ENCODE results near the gene RBL2. TPM values are rescaled to one million over a fixed set of nuclear protein-coding genes. Genes with fewer than 3 reads are reported as not detected.

The RBL2 gene
- total and polyA plus RNA-seq, 8 donors: 27.6 to 60.6 (median 40.3) TPM

- WGBS, 2 donors: 86 to 88% methylated on average over 8 of the region's 8 CpGs
These were observed 24.4 kb downstream of the RBL2 start for GRCh38 chr16:53458635-53459034.

DNA sequence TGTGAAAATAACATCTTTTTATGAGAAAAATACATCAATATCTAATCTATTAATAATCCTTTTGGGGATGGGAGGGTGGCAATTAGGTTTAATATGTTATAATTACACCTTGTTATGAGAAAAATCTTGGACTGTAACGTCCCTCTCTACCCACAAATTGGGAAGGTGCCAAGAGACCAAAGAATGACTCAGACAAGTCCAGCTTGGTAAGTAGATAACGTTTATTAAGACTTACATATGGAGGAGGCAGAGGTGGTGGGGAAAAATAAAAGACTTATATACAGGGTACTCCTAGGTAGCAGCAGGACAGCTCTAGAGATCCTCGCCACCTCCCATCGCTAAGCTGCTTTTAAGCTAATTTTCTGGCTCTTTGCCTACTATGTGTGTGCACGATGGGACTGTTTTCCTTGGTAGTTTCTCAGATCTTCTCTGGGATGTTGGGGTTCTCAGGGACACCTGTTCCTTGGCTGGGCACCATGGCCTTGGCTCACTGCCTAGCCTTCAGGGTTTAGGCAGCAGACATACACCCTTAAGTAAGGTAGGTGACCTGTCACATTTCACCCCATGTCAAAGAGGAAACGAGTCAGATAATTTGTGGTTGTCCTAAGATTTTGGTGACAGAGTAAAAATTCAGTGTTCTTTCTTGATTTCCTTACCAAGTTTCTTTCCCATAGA, 31.5 kb downstream of the RBL2 start:
- H3K9me3 ChIP-seq: no peaks in the 10 kb centered on the region
- peaks cover 0 to 9% (median 0%) of the 10 kb centered on the region in 3 donors for H3K4me1 ChIP-seq
- peaks cover 0 to 52% (median 12%) of the 10 kb centered on the region in 3 donors for H3K36me3 ChIP-seq
- H3K4me3 ChIP-seq: no peak overlapping the region
- DNase-seq (peak in 4 of 6 donors; percentile 18 to 42 (median 36)), FAIRE-seq (no peak), ATAC-seq (peak; percentile 24 to 81 (median 78))
- no peaks in the 10 kb centered on the region for H3K27me3 ChIP-seq
- no peak for TF ChIP-seq CTCF (IDR thresholded peaks at IDR 0.05)
- intact Hi-C loops (cut with DNase I): no loop called here
- 55 to 58% methylated on average over 6 of the region's 6 CpGs for WGBS, 2 donors
- H3K27ac ChIP-seq: no peak overlapping the region

More at GRCh38 chr16:53458635-53459034, 24.4 kb downstream of the RBL2 start:
- Histone ChIP-seq H3K9me3 (no peaks in the 10 kb centered on the region), H3K4me3 (no peak overlapping the region), H3K27me3 (no peaks in the 10 kb centered on the region), H3K27ac (no peak overlapping the region), H3K36me3 (peaks cover 5 to 68% (median 23%) of the 10 kb centered on the region in 3 donors), H3K4me1 (no peaks in the 10 kb centered on the region)
- DNase-seq (no peak), FAIRE-seq (no peak), ATAC-seq (no peak)
- TF ChIP-seq CTCF (IDR thresholded peaks at IDR 0.05): no peak
- intact Hi-C loops (cut with DNase I): no loop called here

DNA sequence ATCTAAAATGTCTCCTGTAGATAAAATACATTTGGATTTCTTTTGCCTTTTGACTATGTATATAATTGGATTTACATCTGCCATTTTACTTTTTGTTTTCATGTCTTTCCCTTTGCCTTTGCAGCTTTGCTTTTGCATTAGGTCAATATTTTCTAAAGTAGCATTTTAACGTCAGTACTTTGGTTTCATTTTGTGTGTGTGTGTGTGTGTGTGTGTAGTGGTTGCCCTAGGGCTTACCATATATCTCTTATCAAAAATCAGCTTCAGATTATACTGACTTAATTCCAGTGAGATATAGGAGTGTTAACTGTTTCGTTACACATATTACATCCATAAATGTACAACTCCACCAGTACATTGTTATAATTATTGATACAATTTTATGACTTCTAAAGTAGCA, 42.6 kb downstream of the RBL2 start:
- no peak for TF ChIP-seq CTCF (IDR thresholded peaks at IDR 0.05)
- H3K27me3 ChIP-seq: no peaks in the 10 kb centered on the region
- H3K36me3 ChIP-seq: peaks cover 0 to 26% (median 12%) of the 10 kb centered on the region in 3 donors
- intact Hi-C loops (cut with DNase I): no loop called here
- 75% methylated on average over 2 of the region's 2 CpGs for WGBS, 2 donors
- ATAC-seq (no peak), DNase-seq (no peak), FAIRE-seq (no peak)
- H3K4me3 ChIP-seq: no peak overlapping the region
- H3K9me3 ChIP-seq: no peaks in the 10 kb centered on the region
- no peak overlapping the region for H3K27ac ChIP-seq
- no peaks in the 10 kb centered on the region for H3K4me1 ChIP-seq

DNA sequence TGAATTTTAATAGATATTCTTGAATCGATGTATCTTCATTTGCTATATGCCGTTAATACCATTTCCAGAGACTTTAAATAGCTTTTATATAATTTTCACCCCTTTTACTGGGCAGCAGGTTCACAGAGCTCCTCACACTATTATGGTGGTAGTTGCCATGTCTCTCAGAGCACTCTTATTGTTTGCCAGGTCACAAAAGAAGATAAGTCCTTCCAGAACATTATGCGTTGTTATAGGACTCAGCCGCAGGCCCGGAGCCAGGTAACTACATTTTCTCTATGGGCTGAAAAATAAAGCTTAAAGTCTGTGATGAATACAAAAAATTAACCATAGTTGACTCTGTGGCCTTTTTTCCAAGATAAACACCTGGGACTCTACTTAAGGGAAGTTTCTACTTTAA, 44.7 kb downstream of the RBL2 start:
- peaks cover 0 to 40% (median 8%) of the 10 kb centered on the region in 3 donors for H3K36me3 ChIP-seq
- TF ChIP-seq CTCF (IDR thresholded peaks at IDR 0.05): no peak
- H3K4me3 ChIP-seq: no peak overlapping the region
- H3K27ac ChIP-seq: no peak overlapping the region
- DNase-seq (no peak), FAIRE-seq (no peak), ATAC-seq (no peak)
- H3K4me1 ChIP-seq: no peaks in the 10 kb centered on the region
- 92 to 93% methylated on average over 5 of the region's 5 CpGs for WGBS, 2 donors
- intact Hi-C loops (cut with DNase I): no loop called here
- H3K9me3 ChIP-seq: no peaks in the 10 kb centered on the region
- no peaks in the 10 kb centered on the region for H3K27me3 ChIP-seq

GRCh38 chr16:53480394-53480793, 46.1 kb downstream of the RBL2 start:
- no peaks in the 10 kb centered on the region for H3K4me1 ChIP-seq
- no peak for FAIRE-seq
- no peak for DNase-seq
- ATAC-seq: no peak
- no peak overlapping the region for H3K27ac ChIP-seq
- intact Hi-C loops (cut with DNase I): no loop called here
- H3K4me3 ChIP-seq: no peak overlapping the region
- H3K9me3 ChIP-seq: no peaks in the 10 kb centered on the region
- H3K27me3 ChIP-seq: no peaks in the 10 kb centered on the region
- no peak for TF ChIP-seq CTCF (IDR thresholded peaks at IDR 0.05)
- WGBS, 2 donors: 91 to 100% methylated on average over 1 of the region's 1 CpG
- H3K36me3 ChIP-seq: peaks cover 0 to 45% (median 15%) of the 10 kb centered on the region in 3 donors
